Measurements from ENCODE around the gene CASP9.

GRCh38 chr1:15546641-15547040, 22.6 kb upstream of the CASP9 start:
- TF ChIP-seq ZNF76 (tag by site-specific recombination; IDR thresholded peaks at IDR 0.05; ENCODE audit: borderline replicate concordance, low read depth) (no peak), ZNF132 (tag by site-specific recombination; IDR thresholded peaks at IDR 0.05; ENCODE audit: borderline replicate concordance) (no peak), ZNF23 (tag by site-specific recombination; IDR thresholded peaks at IDR 0.05; ENCODE audit: borderline replicate concordance) (no peak), ZNF544 (tag by site-specific recombination; IDR thresholded peaks at IDR 0.05) (no peak)
